Measurements from ENCODE around the gene HS1BP3. TPM values are rescaled to one million over a fixed set of nuclear protein-coding genes. Genes with fewer than 3 reads are reported as not detected.

The HS1BP3 gene
- total RNA-seq, 1 donor from 2014 or later = 21.0 TPM

- no peak overlapping the region for H2AFZ ChIP-seq (ENCODE audit: low read depth, low read length)
- TF ChIP-seq CTCF (IDR thresholded peaks at IDR 0.05; ENCODE audit: insufficient read depth, low read depth, low read length) = no peak
- no peak for TF ChIP-seq EZH2 (IDR thresholded peaks at IDR 0.05; ENCODE audit: insufficient read depth, low read length)
- no peak overlapping the region for H3K4me2 ChIP-seq (ENCODE audit: low read length)
- H3K9ac ChIP-seq (ENCODE audit: low read length) = no peak overlapping the region
- DNase-seq (ENCODE audit: low read depth) (no peak), FAIRE-seq (no peak)
- H3K4me1 Mint-ChIP-seq (ENCODE audit: low read depth, unreplicated experiment) = peaks cover 12% of the 10 kb centered on the region
- peaks cover 2% of the 10 kb centered on the region for H3K27me3 Mint-ChIP-seq (ENCODE audit: low read depth, unreplicated experiment)
- H3K9me3 ChIP-seq (ENCODE audit: insufficient read depth, low read depth, low read length) = no peaks in the 10 kb centered on the region
- no peaks in the 10 kb centered on the region for H3K27me3 ChIP-seq (ENCODE audit: insufficient read depth, low read length)
- no peaks in the 10 kb centered on the region for H3K9me3 Mint-ChIP-seq (ENCODE audit: unreplicated experiment)
- peaks cover 12% of the 10 kb centered on the region for H3K36me3 Mint-ChIP-seq (ENCODE audit: low read depth, unreplicated experiment)
- peaks cover 12% of the 10 kb centered on the region for H3K4me1 ChIP-seq (ENCODE audit: insufficient read depth, low read length)
- H4K20me1 ChIP-seq (ENCODE audit: insufficient read depth, low read length) = no peaks in the 10 kb centered on the region
- H3K36me3 ChIP-seq (ENCODE audit: insufficient read depth, low read length) = no peaks in the 10 kb centered on the region
- H3K4me3 Mint-ChIP-seq (ENCODE audit: unreplicated experiment) = no peak overlapping the region
- H3K4me3 ChIP-seq (ENCODE audit: insufficient read depth, low read depth, low read length) = no peak overlapping the region
- no peak overlapping the region for H3K27ac ChIP-seq (ENCODE audit: low read depth, low read length)
- no peak overlapping the region for H3K27ac Mint-ChIP-seq (ENCODE audit: unreplicated experiment)
- H3K79me2 ChIP-seq (ENCODE audit: insufficient read depth, low read length) = no peaks in the 10 kb centered on the region
Observed at GRCh38 chr2:20622731-20623130, 28.2 kb downstream of the HS1BP3 start.

GRCh38 chr2:20622296-20622686, 28.6 kb downstream of the HS1BP3 start:
- no peak for FAIRE-seq
- H2AFZ ChIP-seq (ENCODE audit: low read depth, low read length) = no peak overlapping the region
- no peak overlapping the region for H3K9ac ChIP-seq (ENCODE audit: low read length)
- H3K4me3 Mint-ChIP-seq (ENCODE audit: unreplicated experiment) = no peak overlapping the region
- H3K27me3 ChIP-seq (ENCODE audit: insufficient read depth, low read length) = no peaks in the 10 kb centered on the region
- no peak overlapping the region for H3K27ac Mint-ChIP-seq (ENCODE audit: unreplicated experiment)
- no peak for DNase-seq (ENCODE audit: low read depth)
- TF ChIP-seq EZH2 (IDR thresholded peaks at IDR 0.05; ENCODE audit: insufficient read depth, low read length) (no peak), CTCF (IDR thresholded peaks at IDR 0.05; ENCODE audit: insufficient read depth, low read depth, low read length) (no peak)
- no peaks in the 10 kb centered on the region for H3K9me3 ChIP-seq (ENCODE audit: insufficient read depth, low read depth, low read length)
- no peak overlapping the region for H3K4me2 ChIP-seq (ENCODE audit: low read length)
- H3K36me3 Mint-ChIP-seq (ENCODE audit: low read depth, unreplicated experiment) = peaks cover 12% of the 10 kb centered on the region
- H3K4me1 ChIP-seq (ENCODE audit: insufficient read depth, low read length) = peaks cover 17% of the 10 kb centered on the region
- no peak overlapping the region for H3K4me3 ChIP-seq (ENCODE audit: insufficient read depth, low read depth, low read length)
- H3K27ac ChIP-seq (ENCODE audit: low read depth, low read length) = no peak overlapping the region
- H3K9me3 Mint-ChIP-seq (ENCODE audit: unreplicated experiment) = no peaks in the 10 kb centered on the region
- no peaks in the 10 kb centered on the region for H3K36me3 ChIP-seq (ENCODE audit: insufficient read depth, low read length)
- peaks cover 14% of the 10 kb centered on the region for H3K4me1 Mint-ChIP-seq (ENCODE audit: low read depth, unreplicated experiment)
- H3K79me2 ChIP-seq (ENCODE audit: insufficient read depth, low read length) = no peaks in the 10 kb centered on the region
- H3K27me3 Mint-ChIP-seq (ENCODE audit: low read depth, unreplicated experiment) = peaks cover 2% of the 10 kb centered on the region
- H4K20me1 ChIP-seq (ENCODE audit: insufficient read depth, low read length) = no peaks in the 10 kb centered on the region

DNA sequence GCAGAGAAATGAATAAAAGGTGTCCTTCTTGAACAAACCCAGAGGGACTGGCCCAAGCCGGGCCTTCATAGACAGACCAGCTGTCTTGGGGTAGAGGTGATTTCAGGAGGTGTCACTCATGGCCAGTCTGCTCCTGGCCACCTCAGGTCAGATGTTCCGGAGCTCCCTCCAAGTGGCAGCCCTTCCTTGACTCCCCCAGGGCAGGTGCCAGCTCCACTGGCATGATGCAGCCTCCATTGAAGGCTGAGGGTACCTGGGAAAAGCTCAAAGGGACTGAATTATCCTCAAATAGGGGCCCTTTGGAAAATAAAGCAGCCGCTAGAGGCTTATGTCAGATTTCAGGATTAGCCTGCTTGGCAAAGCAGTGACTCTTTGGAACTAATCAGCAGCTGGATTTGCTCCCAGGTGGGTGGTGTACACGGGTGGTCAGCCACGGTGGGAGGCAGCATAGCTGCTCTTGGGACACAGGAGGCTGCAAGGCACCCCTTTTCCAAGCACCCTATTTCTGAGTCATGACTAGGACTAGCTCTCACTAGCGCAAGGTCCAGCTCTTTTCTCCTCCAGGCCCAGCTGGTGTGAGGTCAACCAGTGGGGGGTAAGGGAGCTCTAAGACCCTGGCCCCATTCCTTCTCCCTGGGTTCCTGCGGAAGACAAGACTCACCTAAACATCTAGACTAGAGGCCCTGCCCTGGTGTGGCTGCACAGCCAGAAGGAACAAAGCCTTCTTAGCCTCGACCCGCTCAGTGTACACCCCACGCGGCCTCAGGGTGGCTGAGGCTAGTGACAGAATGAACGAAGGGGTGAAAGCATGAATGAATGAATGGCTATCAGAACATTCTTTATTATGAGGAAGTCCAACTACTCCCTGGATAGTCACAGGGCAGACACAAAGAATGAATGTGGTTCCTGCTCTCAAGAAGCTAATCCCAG, 29.3 kb downstream of the HS1BP3 start:
- H3K79me2 ChIP-seq (ENCODE audit: insufficient read depth, low read length) = no peaks in the 10 kb centered on the region
- Mint-ChIP-seq H3K27ac (ENCODE audit: unreplicated experiment) (no peak overlapping the region), H3K4me3 (ENCODE audit: unreplicated experiment) (no peak overlapping the region), H3K4me1 (ENCODE audit: low read depth, unreplicated experiment) (peaks cover 13% of the 10 kb centered on the region), H3K9me3 (ENCODE audit: unreplicated experiment) (no peaks in the 10 kb centered on the region), H3K36me3 (ENCODE audit: low read depth, unreplicated experiment) (peaks cover 12% of the 10 kb centered on the region), H3K27me3 (ENCODE audit: low read depth, unreplicated experiment) (peaks cover 2% of the 10 kb centered on the region)
- H3K27me3 ChIP-seq (ENCODE audit: insufficient read depth, low read length) = no peaks in the 10 kb centered on the region
- FAIRE-seq (no peak), DNase-seq (ENCODE audit: low read depth) (no peak)
- H3K4me1 ChIP-seq (ENCODE audit: insufficient read depth, low read length) = peaks cover 20% of the 10 kb centered on the region
- no peak overlapping the region for H3K4me3 ChIP-seq (ENCODE audit: insufficient read depth, low read depth, low read length)
- H3K4me2 ChIP-seq (ENCODE audit: low read length) = no peak overlapping the region
- no peak overlapping the region for H3K27ac ChIP-seq (ENCODE audit: low read depth, low read length)
- TF ChIP-seq CTCF (IDR thresholded peaks at IDR 0.05; ENCODE audit: insufficient read depth, low read depth, low read length) = no peak
- TF ChIP-seq EZH2 (IDR thresholded peaks at IDR 0.05; ENCODE audit: insufficient read depth, low read length) = no peak
- no peaks in the 10 kb centered on the region for H4K20me1 ChIP-seq (ENCODE audit: insufficient read depth, low read length)
- H3K9ac ChIP-seq (ENCODE audit: low read length) = no peak overlapping the region
- no peaks in the 10 kb centered on the region for H3K9me3 ChIP-seq (ENCODE audit: insufficient read depth, low read depth, low read length)
- no peak overlapping the region for H2AFZ ChIP-seq (ENCODE audit: low read depth, low read length)
- H3K36me3 ChIP-seq (ENCODE audit: insufficient read depth, low read length) = no peaks in the 10 kb centered on the region

Measured in astrocyte (in vitro differentiated cells and primary cell).